Measurements from ENCODE around the gene TCF4.

Gene TCF4

DNA sequence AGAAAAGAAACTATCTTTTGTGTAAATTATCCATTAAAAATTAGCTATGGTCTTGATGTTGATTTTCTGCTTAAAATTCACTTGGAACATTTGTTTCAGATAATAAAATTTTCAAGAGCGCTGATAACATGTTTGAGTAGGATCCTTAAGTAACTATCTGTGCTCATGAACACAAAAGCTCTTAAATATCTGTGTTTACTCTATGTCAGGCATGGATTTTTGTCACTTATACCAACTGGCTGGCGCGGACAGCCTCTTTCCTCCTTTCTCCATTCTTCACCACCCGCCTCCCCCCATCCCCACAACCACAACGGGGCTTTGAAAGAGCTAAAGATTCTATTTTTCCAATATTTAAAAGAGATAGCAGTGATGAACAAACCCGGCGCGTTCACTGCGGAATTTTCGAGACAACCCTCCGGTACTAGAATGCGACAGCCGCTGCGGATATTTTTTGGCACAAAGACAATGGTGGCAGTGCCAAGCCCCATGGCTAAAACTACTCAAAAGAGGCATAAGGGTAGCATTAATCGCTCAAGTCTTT lies 181.5 kb downstream of the TCF4 start:
- no peak overlapping the region for H3K27ac ChIP-seq (replicated peaks)
- H3K27me3 ChIP-seq (ENCODE audit: insufficient read depth, poor library complexity, severe bottlenecking): peaks cover 3% of the 10 kb centered on the region
- TF ChIP-seq, protein P1, sequence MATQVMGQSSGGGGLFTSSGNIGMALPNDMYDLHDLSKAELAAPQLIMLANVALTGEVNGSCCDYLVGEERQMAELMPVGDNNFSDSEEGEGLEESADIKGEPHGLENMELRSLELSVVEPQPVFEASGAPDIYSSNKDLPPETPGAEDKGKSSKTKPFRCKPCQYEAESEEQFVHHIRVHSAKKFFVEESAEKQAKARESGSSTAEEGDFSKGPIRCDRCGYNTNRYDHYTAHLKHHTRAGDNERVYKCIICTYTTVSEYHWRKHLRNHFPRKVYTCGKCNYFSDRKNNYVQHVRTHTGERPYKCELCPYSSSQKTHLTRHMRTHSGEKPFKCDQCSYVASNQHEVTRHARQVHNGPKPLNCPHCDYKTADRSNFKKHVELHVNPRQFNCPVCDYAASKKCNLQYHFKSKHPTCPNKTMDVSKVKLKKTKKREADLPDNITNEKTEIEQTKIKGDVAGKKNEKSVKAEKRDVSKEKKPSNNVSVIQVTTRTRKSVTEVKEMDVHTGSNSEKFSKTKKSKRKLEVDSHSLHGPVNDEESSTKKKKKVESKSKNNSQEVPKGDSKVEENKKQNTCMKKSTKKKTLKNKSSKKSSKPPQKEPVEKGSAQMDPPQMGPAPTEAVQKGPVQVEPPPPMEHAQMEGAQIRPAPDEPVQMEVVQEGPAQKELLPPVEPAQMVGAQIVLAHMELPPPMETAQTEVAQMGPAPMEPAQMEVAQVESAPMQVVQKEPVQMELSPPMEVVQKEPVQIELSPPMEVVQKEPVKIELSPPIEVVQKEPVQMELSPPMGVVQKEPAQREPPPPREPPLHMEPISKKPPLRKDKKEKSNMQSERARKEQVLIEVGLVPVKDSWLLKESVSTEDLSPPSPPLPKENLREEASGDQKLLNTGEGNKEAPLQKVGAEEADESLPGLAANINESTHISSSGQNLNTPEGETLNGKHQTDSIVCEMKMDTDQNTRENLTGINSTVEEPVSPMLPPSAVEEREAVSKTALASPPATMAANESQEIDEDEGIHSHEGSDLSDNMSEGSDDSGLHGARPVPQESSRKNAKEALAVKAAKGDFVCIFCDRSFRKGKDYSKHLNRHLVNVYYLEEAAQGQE (IDR thresholded peaks at IDR 0.05; ENCODE audit: insufficient replicate concordance, low read depth): no peak
- no peak for TF ChIP-seq SPI1 (IDR thresholded peaks at IDR 0.05; ENCODE audit: borderline replicate concordance, low read depth)
- TF ChIP-seq GABPA (IDR thresholded peaks at IDR 0.05; ENCODE audit: low read depth): no peak
- TF ChIP-seq POLR2AphosphoS5 (IDR thresholded peaks at IDR 0.05; ENCODE audit: low read depth): no peak
- TF ChIP-seq, protein P2, sequence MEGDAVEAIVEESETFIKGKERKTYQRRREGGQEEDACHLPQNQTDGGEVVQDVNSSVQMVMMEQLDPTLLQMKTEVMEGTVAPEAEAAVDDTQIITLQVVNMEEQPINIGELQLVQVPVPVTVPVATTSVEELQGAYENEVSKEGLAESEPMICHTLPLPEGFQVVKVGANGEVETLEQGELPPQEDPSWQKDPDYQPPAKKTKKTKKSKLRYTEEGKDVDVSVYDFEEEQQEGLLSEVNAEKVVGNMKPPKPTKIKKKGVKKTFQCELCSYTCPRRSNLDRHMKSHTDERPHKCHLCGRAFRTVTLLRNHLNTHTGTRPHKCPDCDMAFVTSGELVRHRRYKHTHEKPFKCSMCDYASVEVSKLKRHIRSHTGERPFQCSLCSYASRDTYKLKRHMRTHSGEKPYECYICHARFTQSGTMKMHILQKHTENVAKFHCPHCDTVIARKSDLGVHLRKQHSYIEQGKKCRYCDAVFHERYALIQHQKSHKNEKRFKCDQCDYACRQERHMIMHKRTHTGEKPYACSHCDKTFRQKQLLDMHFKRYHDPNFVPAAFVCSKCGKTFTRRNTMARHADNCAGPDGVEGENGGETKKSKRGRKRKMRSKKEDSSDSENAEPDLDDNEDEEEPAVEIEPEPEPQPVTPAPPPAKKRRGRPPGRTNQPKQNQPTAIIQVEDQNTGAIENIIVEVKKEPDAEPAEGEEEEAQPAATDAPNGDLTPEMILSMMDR (IDR thresholded peaks at IDR 0.05; ENCODE audit: insufficient read depth, low read length): no peak
- no peak for DNase-seq (ENCODE audit: low read depth in 1 of 2, low spot score in 1 of 2)
- H3K4me3 ChIP-seq (replicated peaks; ENCODE audit: insufficient read depth, low read length): no peak overlapping the region

DNA sequence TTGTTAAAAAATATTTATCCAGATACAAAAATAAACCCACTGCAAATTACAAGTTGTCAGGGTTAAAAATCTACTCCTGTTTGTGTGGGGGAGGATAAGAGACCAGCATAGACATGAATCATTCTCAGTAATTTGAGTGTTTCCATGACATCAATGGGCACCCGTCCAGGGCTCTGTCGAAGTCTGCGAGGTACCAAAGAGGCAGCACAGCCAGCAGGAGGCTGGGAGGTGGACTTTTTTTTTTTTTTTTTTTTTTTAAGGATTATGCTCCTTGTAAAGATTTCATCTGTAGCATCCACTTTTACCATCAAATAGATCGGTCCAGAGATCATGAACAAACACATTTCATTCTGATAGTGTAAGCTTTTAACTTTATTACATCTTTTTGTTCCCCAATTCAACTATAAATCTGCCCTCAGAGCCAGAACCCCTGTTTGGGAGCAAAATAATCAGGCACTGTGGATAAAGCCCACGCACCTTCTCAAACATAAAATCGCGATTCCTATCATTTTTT lies 182.0 kb downstream of the TCF4 start:
- DNase-seq (ENCODE audit: low read depth in 1 of 2, low spot score in 1 of 2): no peak
- TF ChIP-seq GABPA (IDR thresholded peaks at IDR 0.05; ENCODE audit: low read depth): no peak
- TF ChIP-seq SPI1 (IDR thresholded peaks at IDR 0.05; ENCODE audit: borderline replicate concordance, low read depth): no peak
- no peak for TF ChIP-seq POLR2AphosphoS5 (IDR thresholded peaks at IDR 0.05; ENCODE audit: low read depth)

DNA sequence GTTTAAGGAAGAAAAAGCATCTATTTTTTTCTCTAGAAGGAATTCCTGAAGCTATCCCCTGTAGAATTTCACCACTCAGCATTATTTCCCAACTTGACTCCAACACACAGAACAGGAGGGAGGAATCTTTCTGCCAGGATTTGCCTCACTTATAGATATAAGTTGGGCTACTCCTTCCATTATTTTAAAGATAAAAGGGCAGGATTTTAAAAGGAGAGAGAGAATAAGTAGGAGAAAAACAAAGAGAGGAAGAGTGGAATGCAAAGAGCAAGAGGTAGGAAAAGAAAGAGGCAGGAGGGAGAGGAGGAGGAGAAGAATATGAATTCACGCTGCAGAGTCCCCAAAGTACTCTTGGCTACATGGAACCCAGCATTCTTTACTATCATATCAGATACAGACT lies 182.5 kb downstream of the TCF4 start:
- TF ChIP-seq, protein P2 (IDR thresholded peaks at IDR 0.05; ENCODE audit: insufficient read depth, low read length): no peak
- TF ChIP-seq GABPA (IDR thresholded peaks at IDR 0.05; ENCODE audit: low read depth) (no peak), SPI1 (IDR thresholded peaks at IDR 0.05; ENCODE audit: borderline replicate concordance, low read depth) (no peak), POLR2AphosphoS5 (IDR thresholded peaks at IDR 0.05; ENCODE audit: low read depth) (no peak)
- TF ChIP-seq, protein P1 (IDR thresholded peaks at IDR 0.05; ENCODE audit: insufficient replicate concordance, low read depth): no peak
- H3K4me3 ChIP-seq (replicated peaks; ENCODE audit: insufficient read depth, low read length): no peak overlapping the region
- H3K27ac ChIP-seq (replicated peaks): no peak overlapping the region
- peaks cover 3% of the 10 kb centered on the region for H3K27me3 ChIP-seq (ENCODE audit: insufficient read depth, poor library complexity, severe bottlenecking)
- DNase-seq (ENCODE audit: low read depth in 1 of 2, low spot score in 1 of 2): no peak

More for the DNA sequence above, 182.0 kb downstream of the TCF4 start:
- H3K27me3 ChIP-seq (ENCODE audit: insufficient read depth, poor library complexity, severe bottlenecking): peaks cover 3% of the 10 kb centered on the region
- no peak overlapping the region for H3K27ac ChIP-seq (replicated peaks)
- H3K4me3 ChIP-seq (replicated peaks; ENCODE audit: insufficient read depth, low read length): no peak overlapping the region

DNA sequence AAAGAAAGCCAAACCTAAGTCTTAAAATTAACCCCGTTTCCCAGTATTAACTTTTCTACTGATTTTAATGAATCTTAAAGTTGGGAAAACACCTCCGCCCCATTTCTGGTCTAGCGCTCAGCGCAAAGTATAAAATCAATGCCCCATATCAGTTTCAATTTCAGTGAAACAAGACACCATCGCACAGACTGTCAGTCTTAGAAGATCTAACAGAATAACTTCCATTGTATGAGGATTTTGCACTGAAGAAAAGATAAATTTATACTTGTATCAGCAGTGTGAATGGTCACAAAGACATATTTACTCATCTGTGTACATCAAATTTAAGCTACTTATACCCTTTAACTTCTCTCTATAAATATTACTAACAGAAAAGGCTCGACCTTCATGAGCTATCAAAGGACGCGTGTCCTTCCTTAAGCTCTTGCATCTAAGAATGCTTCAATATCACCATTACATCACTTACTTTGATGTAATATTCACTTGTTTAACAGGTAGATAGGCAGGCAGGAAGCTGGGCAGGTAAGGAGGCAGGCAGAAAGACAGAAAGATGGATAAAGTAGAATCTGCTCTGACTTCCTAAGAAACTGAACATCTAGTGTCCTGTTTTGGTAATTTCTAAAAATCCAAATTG lies 183.0 kb downstream of the TCF4 start:
- Histone ChIP-seq H3K27me3 (ENCODE audit: insufficient read depth, poor library complexity, severe bottlenecking) (peaks cover 2% of the 10 kb centered on the region), H3K4me3 (replicated peaks; ENCODE audit: insufficient read depth, low read length) (no peak overlapping the region), H3K27ac (replicated peaks) (no peak overlapping the region)
- TF ChIP-seq, protein P2 (IDR thresholded peaks at IDR 0.05; ENCODE audit: insufficient read depth, low read length): no peak
- no peak for TF ChIP-seq GABPA (IDR thresholded peaks at IDR 0.05; ENCODE audit: low read depth)
- DNase-seq (ENCODE audit: low read depth in 1 of 2, low spot score in 1 of 2): no peak

Measured in HL-60 (cell line).